GM12864 (cell line): ENCODE results near the gene PHRF1.

Experiments used
- DNase-seq: peaks from one replicate; pipeline ENCODE4 v3.0.0-alpha.2; 2011; ENCODE audit warnings: low read depth
- H3K4me3 ChIP-seq: 2 replicates; pipeline ENCODE4 v1.5.1; 2011; ENCODE audit warnings: mild to moderate bottlenecking, low read depth, low read length, control low read depth
- CTCF ChIP-seq: IDR thresholded peaks from 2 replicates; pipeline ENCODE4 v1.5.1; 2011; ENCODE audit warnings: low read depth, mild to moderate bottlenecking, moderate library complexity, low read length, control low read depth, inconsistent platforms; ENCODE audit errors: missing control alignments

The PHRF1 gene

GRCh38 chr11:638631-639331, 62.5 kb downstream of the PHRF1 start:
- no peak overlapping the region for H3K4me3 ChIP-seq
- TF ChIP-seq CTCF: no peak
- no peak for DNase-seq

DNA sequence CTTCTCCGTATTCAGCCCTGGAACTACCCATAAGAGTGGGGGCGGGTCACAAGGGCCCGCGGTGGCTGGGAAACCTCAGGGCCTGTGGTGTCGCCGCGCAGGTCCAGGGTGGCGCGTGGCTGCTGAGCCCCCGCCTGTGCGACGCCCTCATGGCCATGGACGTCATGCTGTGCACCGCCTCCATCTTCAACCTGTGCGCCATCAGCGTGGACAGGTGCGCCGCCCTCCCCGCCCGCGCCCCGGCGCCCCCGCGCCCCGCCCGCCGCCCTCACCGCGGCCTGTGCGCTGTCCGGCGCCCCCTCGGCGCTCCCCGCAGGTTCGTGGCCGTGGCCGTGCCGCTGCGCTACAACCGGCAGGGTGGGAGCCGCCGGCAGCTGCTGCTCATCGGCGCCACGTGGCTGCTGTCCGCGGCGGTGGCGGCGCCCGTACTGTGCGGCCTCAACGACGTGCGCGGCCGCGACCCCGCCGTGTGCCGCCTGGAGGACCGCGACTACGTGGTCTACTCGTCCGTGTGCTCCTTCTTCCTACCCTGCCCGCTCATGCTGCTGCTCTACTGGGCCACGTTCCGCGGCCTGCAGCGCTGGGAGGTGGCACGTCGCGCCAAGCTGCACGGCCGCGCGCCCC, 63.2 kb downstream of the PHRF1 start:
- no peak for TF ChIP-seq CTCF

GRCh38 chr11:640021-640706, 63.9 kb downstream of the PHRF1 start:
- TF ChIP-seq CTCF: no peak
- no peak overlapping the region for H3K4me3 ChIP-seq
- DNase-seq: no peak

More for the DNA sequence above, 63.2 kb downstream of the PHRF1 start:
- H3K4me3 ChIP-seq: no peak overlapping the region; the same call in 1 of the 2 replicates
- no peak for DNase-seq

DNA sequence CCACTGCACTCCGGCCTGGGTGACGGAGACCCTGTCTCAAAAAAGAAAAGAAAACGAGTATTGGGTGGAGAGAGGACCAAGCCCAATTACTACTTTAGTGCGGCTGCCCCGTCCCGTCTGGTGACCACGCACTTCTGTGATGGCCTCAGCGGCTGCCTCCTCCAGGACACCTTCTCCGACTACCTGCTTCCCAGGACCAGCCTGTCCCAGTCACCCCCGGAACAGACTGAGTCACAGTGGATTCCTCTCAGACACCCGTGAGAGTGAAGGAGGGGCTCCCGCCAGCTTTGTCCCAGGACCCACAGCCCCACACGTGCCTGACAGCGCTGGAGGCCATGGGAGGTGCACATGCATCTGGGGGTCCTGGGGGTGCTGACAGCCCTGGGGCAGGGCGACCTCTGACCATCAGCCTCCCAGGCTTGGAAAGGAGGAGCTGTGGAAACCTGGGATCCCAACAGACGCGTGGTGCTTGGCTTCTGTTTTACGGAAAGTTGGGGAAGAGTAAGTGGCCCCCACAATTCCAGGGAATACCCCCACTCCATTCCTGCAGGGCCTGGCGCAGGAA, 65.6 kb downstream of the PHRF1 start:
- TF ChIP-seq CTCF: no peak
- no peak for DNase-seq
- H3K4me3 ChIP-seq: no peak overlapping the region

DNA sequence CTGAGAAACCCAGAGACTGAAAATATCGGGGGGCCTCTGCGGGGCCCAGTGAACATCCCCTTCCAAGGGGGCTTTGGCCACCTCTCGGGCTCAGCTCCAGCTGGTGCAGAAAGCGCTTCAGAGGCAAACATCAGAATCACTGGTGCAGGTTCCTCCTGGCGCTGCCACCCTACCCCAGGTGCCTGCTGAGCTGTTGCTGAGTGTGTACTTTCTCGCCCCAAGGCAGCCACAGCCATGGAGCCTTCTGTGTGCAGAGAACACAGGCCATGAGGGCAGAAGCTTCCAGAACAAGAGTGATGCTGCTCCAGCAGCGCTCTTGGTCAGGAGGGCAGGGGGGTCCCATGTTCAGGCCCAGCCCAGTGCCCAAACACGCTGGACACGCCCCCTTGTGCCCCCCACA, 67.1 kb downstream of the PHRF1 start:
- no peak for DNase-seq
- no peak overlapping the region for H3K4me3 ChIP-seq
- no peak for TF ChIP-seq CTCF

GRCh38 chr11:643849-644738, 67.8 kb downstream of the PHRF1 start:
- no peak for DNase-seq
- H3K4me3 ChIP-seq: no peak overlapping the region
- no peak for TF ChIP-seq CTCF
